ENCODE results near the gene CDC16.

The CDC16 gene

DNA sequence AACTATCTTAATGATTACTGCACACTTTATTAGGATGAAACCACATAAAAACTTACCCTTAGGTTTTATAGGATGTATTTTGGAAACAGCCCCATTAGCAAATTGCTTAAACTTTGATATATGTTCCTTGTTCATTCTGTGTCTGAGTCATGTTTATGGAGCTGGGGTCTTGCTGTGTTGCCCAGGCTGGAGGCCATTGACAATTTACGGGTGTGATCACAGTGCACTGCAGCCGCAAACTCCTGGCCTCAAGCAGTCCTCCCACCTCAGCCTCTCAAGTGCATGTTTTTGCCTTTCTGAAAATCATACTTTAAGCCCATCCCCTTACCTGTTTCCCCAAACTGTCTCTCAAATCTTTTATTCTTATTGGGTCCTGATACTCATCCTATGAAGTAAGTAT lies 74.4 kb downstream of the CDC16 start:
- Histone ChIP-seq H3K9ac (ENCODE audit: low read length) (no peak overlapping the region), H3K27ac (ENCODE audit: low read depth, low read length) (no peak overlapping the region), H3K9me3 (ENCODE audit: low read length) (no peaks in the 10 kb centered on the region)

DNA sequence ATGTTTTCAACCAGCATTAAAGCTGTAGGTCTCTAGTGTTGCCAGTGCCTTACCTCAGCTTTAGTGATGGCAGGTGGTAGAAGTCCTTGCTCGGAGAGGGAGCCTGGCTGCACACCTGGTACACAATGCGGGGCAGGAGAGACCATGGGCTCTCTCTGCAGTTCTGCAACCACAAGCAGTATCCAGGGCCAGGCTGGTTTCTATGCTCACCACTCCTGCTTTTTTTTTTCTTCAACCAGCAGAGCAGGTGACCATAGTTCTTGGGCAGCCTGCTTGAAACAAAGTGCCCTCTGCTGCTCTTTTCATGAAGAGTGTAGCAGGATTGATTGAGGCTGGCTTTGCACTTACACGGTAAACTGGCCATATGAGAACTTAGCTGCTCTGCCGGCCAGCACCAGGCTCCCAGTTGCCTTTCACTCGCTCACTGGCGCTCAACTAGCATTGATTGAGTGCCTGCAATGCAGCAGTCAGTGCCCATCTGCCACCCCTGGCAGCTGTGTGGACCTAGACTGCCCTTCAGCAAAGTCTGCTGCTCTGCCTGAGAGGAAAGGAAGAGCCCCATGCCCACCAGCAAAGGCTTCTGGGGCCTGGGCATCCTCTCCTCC lies 75.2 kb downstream of the CDC16 start:
- H3K9ac ChIP-seq (ENCODE audit: low read length) = no peak overlapping the region

More for the DNA sequence above, 74.4 kb downstream of the CDC16 start:
- no peak overlapping the region for H3K4me3 ChIP-seq (ENCODE audit: low read depth in 1 of 2, low read length in 2 of 2)
- H3K27me3 ChIP-seq (ENCODE audit: control insufficient read depth in 1 of 2, insufficient read depth in 2 of 2, low read length in 2 of 2) = no peaks in the 10 kb centered on the region
- peaks cover 14% of the 10 kb centered on the region for H3K4me1 ChIP-seq (ENCODE audit: insufficient read depth, low read length)
- H3K36me3 ChIP-seq (ENCODE audit: insufficient read depth, low read length) = peaks cover 23% of the 10 kb centered on the region

DNA sequence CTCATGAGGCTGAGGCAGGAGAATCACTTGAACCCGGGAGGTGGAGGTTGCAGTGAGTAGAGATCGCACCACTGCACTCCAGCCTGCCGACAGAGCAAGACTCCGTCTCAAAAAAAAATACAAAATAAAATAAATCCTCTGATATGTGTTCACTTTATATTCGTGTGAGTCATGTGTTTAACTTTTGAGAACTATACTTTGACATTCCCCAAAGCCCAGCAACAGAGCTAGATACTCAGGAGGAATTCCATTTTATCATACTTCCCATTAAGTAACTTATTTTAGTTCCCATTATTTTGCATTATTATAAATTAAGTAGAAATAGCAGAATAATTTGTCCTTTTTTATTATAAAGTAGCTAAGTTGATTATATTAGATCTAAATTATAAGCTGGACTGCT lies 76.3 kb downstream of the CDC16 start:
- Histone ChIP-seq H3K27ac (ENCODE audit: low read depth, low read length) (no peak overlapping the region), H3K9me3 (ENCODE audit: low read length) (no peaks in the 10 kb centered on the region), H3K27me3 (ENCODE audit: control insufficient read depth in 1 of 2, insufficient read depth in 2 of 2, low read length in 2 of 2) (no peaks in the 10 kb centered on the region), H3K4me3 (ENCODE audit: low read depth in 1 of 2, low read length in 2 of 2) (no peak overlapping the region), H3K36me3 (ENCODE audit: insufficient read depth, low read length) (peaks cover 14% of the 10 kb centered on the region), H3K9ac (ENCODE audit: low read length) (no peak overlapping the region), H3K4me1 (ENCODE audit: insufficient read depth, low read length) (peaks cover 24% of the 10 kb centered on the region)

More for the DNA sequence above, 75.2 kb downstream of the CDC16 start:
- Histone ChIP-seq H3K4me1 (ENCODE audit: insufficient read depth, low read length) (peaks cover 15% of the 10 kb centered on the region), H3K4me3 (ENCODE audit: low read depth in 1 of 2, low read length in 2 of 2) (no peak overlapping the region), H3K27ac (ENCODE audit: low read depth, low read length) (no peak overlapping the region), H3K36me3 (ENCODE audit: insufficient read depth, low read length) (peaks cover 17% of the 10 kb centered on the region), H3K27me3 (ENCODE audit: control insufficient read depth in 1 of 2, insufficient read depth in 2 of 2, low read length in 2 of 2) (no peaks in the 10 kb centered on the region), H3K9me3 (ENCODE audit: low read length) (no peaks in the 10 kb centered on the region)

DNA sequence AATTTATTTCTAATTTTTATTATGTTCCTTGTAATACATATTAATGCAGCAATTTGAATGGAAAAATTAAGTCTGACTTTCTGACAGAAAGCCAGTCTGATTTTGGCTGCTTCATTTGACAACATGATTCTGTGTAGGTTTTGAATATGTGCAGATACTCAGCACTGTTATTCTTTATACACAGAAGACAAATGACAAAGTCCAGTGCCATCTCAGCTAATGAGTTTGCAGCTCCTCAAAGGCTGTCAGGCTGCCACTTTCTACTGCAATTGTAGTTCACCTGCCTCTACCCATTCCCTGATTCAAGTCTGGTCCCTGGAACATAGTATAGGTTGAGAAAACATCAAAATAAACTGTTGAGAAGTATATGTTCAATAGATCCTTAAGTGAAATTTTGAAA lies 76.7 kb downstream of the CDC16 start:
- Histone ChIP-seq H3K9ac (ENCODE audit: low read length) (no peak overlapping the region), H3K27ac (ENCODE audit: low read depth, low read length) (no peak overlapping the region), H3K36me3 (ENCODE audit: insufficient read depth, low read length) (peaks cover 12% of the 10 kb centered on the region), H3K9me3 (ENCODE audit: low read length) (no peaks in the 10 kb centered on the region), H3K4me1 (ENCODE audit: insufficient read depth, low read length) (peaks cover 26% of the 10 kb centered on the region), H3K27me3 (ENCODE audit: control insufficient read depth in 1 of 2, insufficient read depth in 2 of 2, low read length in 2 of 2) (no peaks in the 10 kb centered on the region), H3K4me3 (ENCODE audit: low read depth in 1 of 2, low read length in 2 of 2) (no peak overlapping the region)

DNA sequence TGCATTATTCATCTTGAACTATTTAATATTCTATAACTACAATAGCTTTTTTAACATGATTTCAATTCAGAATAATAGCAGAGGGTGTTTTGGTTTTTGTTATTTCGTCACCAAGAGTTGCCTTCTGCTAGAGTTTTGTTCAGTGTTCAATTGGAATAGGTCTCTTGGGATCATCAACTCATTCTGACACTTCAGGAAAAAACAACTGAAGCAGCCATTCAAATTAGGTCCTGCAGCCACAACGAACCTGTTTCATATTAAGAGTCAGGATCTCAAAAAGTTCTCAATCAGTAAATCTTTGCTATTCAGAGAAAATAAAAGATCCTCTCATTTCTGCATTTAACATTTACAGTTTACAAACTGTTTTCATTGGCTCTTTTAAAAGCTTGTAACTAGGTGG lies 77.2 kb downstream of the CDC16 start:
- H3K4me1 ChIP-seq (ENCODE audit: insufficient read depth, low read length) = peaks cover 30% of the 10 kb centered on the region
- peaks cover 7% of the 10 kb centered on the region for H3K36me3 ChIP-seq (ENCODE audit: insufficient read depth, low read length)
- H3K27me3 ChIP-seq (ENCODE audit: control insufficient read depth in 1 of 2, insufficient read depth in 2 of 2, low read length in 2 of 2) = no peaks in the 10 kb centered on the region
- no peaks in the 10 kb centered on the region for H3K9me3 ChIP-seq (ENCODE audit: low read length)
- no peak overlapping the region for H3K27ac ChIP-seq (ENCODE audit: low read depth, low read length)
- H3K9ac ChIP-seq (ENCODE audit: low read length) = no peak overlapping the region
- H3K4me3 ChIP-seq (ENCODE audit: low read depth in 1 of 2, low read length in 2 of 2) = no peak overlapping the region

DNA sequence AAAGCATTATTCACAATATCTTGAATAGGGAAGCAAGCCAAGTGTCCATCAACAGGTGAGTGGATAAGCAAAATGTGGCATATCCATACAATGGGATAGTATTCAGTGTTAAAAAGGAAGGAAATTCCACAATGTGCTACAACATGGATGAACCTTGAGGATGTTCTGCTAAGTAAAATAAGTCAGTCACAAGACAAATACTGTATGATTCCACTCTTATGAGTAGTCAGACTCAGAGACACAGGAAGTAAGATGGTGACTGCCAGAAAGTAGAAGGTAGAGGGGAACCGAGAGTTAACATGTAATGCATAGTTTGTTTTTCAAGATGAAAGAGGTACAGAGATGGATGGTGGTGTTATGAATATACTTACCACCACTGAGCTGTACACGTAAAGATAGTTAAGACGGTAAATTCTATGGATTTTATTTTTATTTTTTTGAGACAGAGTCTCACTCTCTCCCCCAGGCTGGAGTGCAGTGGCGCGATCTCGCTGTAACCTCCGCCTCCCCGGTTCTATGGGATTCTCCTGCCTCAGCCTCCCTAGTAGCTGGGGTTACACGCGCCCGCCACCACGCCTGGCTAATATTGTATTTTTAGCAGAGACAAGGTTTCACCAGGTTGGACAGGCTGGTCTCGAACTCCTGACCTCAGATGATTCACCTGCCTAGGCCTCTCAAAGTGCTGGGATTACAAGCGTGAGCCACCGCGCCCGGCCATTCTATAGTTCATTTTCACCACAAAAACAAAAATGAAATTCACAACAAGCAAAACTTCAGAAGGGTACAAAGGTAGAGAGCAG lies 78.6 kb downstream of the CDC16 start:
- peak overlapping the region; percentile 94 for H3K27ac ChIP-seq (ENCODE audit: low read depth, low read length)
- H3K4me3 ChIP-seq (ENCODE audit: low read depth in 1 of 2, low read length in 2 of 2) = peak overlapping the region; percentile 84
- peak overlapping the region; percentile 87 for H3K9ac ChIP-seq (ENCODE audit: low read length)
- H3K36me3 ChIP-seq (ENCODE audit: insufficient read depth, low read length) = no peaks in the 10 kb centered on the region
- H3K9me3 ChIP-seq (ENCODE audit: low read length) = no peaks in the 10 kb centered on the region
- no peaks in the 10 kb centered on the region for H3K27me3 ChIP-seq (ENCODE audit: control insufficient read depth in 1 of 2, insufficient read depth in 2 of 2, low read length in 2 of 2)
- H3K4me1 ChIP-seq (ENCODE audit: insufficient read depth, low read length) = peaks cover 32% of the 10 kb centered on the region

DNA sequence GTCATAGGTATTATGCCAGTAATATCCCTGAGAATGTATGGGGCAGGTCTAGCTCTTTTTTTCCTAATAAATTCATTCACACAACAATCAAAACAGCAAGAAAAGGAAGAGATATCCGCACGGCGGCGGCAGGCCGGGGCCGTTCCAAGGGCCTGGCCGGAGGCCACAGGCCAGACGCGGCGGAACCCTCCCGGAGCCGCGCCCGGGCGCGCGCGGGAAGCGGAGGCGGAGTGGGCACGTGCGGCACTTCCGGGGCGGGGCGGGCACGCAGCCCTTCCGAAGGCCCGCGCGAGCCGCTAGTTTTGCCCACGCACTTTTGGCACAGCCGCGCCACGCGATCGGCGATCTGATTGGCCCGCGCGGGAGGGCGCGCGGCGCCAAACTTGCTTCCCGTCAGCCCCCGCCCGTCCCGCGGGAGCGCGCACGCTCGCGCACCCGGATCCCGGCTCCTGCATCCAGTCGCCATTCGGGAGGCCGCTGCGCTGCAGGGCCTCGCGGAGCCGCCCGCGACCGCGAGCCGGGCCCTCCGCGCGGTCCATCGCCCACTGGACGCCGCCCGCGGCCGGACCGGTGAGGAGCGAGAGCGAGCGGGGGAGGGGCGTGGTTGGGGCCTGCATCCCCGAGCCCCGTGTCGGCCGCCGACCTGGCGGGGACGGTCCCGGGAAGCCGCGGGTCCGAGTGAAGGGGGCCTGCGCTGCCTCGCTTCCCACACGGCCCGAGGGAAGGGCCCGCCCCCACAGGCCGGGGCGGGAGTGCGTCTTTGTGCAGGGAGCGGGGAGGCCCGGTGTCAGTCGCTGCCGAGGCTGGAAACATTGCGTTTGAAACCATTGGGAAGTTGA lies 79.6 kb downstream of the CDC16 start, which contains the start of gene CHAMP1:
TSS of gene CHAMP1 (plus strand) at position 430 of the 839 bp plus-strand sequence. CDS start 9,340 bp downstream, outside the sequence.
- Histone ChIP-seq H3K36me3 (ENCODE audit: insufficient read depth, low read length) (no peaks in the 10 kb centered on the region), H3K9me3 (ENCODE audit: low read length) (no peaks in the 10 kb centered on the region), H3K4me3 (ENCODE audit: low read depth in 1 of 2, low read length in 2 of 2) (peak within 1 kb of the TSS; percentile 84), H3K9ac (ENCODE audit: low read length) (peak within 1 kb of the TSS; percentile 87), H3K4me1 (ENCODE audit: insufficient read depth, low read length) (peaks cover 40% of the 10 kb centered on the region), H3K27ac (ENCODE audit: low read depth, low read length) (peak within 1 kb of the TSS; percentile 94), H3K27me3 (ENCODE audit: control insufficient read depth in 1 of 2, insufficient read depth in 2 of 2, low read length in 2 of 2) (no peaks in the 10 kb centered on the region)

DNA sequence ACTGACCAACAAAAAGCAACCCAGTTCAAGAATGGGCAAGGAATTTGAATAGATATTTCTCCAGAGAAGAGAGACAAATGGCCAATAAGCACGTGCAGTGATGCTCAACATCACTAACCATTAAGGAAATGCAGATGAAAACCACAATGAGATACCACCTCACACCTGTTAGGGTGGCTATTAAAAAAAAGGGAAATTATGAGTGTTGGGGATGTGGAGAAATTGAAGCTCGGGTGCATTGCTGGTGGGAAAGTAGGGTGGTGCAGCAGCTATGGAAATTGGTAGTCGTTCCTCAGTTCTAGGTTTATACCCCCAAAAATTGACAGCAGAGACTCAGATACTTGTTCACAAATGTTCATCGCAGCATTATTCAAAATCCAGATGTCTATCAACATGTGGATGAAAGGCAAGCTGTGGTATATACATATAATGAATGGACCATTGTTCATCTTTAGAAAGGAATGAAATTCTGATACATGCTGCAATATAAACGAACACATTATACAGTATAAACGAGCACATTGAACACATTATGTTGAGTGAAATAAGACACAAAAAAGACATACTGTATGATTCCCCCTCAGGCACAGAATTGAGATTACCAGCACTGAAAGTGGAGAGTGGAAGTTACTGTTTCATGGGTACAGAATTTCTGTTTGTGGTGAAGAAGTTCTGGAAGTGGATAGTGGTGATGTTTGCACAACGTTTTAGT lies 80.5 kb downstream of the CDC16 start:
- peak overlapping the region; percentile 93 for H3K27ac ChIP-seq (ENCODE audit: low read depth, low read length)
- H3K36me3 ChIP-seq (ENCODE audit: insufficient read depth, low read length) = no peaks in the 10 kb centered on the region
- H3K4me1 ChIP-seq (ENCODE audit: insufficient read depth, low read length) = peaks cover 50% of the 10 kb centered on the region
- peak overlapping the region; percentile 80 for H3K9ac ChIP-seq (ENCODE audit: low read length)
- peak overlapping the region; percentile 84 for H3K4me3 ChIP-seq (ENCODE audit: low read depth in 1 of 2, low read length in 2 of 2)
- H3K27me3 ChIP-seq (ENCODE audit: control insufficient read depth in 1 of 2, insufficient read depth in 2 of 2, low read length in 2 of 2) = no peaks in the 10 kb centered on the region
- H3K9me3 ChIP-seq (ENCODE audit: low read length) = no peaks in the 10 kb centered on the region

DNA sequence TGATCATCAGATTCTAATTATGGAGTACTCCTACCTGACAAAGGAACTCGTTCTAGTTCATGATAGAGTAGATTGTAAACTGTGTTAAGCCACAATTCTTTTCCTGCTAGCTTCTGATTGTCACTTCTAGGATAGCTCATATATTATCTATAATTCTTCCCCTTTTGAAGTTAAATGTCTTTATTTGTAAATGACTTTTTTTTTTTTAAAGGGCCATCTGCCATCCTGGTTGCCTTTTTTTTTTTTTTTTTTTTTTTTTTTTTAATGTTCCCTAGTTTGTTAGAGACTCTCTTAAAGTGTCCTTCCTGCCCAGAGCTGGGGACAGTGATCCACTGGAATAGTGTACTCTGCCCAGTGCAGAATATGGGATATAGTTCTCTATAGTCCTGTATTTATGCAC lies 83.9 kb downstream of the CDC16 start:
- H3K36me3 ChIP-seq (ENCODE audit: insufficient read depth, low read length) = peaks cover 21% of the 10 kb centered on the region
- H3K9ac ChIP-seq (ENCODE audit: low read length) = no peak overlapping the region
- no peaks in the 10 kb centered on the region for H3K9me3 ChIP-seq (ENCODE audit: low read length)
- H3K4me1 ChIP-seq (ENCODE audit: insufficient read depth, low read length) = peaks cover 41% of the 10 kb centered on the region
- no peak overlapping the region for H3K27ac ChIP-seq (ENCODE audit: low read depth, low read length)
- H3K4me3 ChIP-seq (ENCODE audit: low read depth in 1 of 2, low read length in 2 of 2) = no peak overlapping the region
- H3K27me3 ChIP-seq (ENCODE audit: control insufficient read depth in 1 of 2, insufficient read depth in 2 of 2, low read length in 2 of 2) = no peaks in the 10 kb centered on the region

DNA sequence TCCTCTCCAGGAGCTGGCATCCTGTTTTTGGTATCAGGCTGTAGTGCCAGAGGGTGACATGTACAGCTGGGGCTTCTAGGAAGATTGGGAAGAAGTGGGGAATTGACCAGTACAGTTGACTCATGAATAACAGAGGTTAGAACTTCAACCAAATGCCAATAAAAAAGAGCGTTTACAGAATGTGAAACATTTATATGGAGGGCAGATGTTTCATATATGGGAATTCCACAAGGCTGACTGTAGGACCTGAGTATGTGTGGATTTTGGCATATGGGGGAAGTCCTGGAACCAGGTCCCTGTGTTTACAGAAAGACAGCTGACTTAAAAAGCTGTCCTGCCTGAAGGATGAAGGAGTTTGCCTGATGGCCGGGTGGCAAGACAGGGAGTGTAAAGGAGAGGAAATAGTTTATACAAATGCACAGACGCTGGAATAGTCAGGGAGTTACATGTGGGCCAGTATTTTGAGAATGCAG lies 84.8 kb downstream of the CDC16 start:
- Histone ChIP-seq H3K36me3 (ENCODE audit: insufficient read depth, low read length) (peaks cover 30% of the 10 kb centered on the region), H3K9ac (ENCODE audit: low read length) (peak overlapping the region; percentile 5), H3K4me1 (ENCODE audit: insufficient read depth, low read length) (peaks cover 38% of the 10 kb centered on the region), H3K27ac (ENCODE audit: low read depth, low read length) (no peak overlapping the region), H3K9me3 (ENCODE audit: low read length) (no peaks in the 10 kb centered on the region), H3K27me3 (ENCODE audit: control insufficient read depth in 1 of 2, insufficient read depth in 2 of 2, low read length in 2 of 2) (no peaks in the 10 kb centered on the region), H3K4me3 (ENCODE audit: low read depth in 1 of 2, low read length in 2 of 2) (peak overlapping the region in 1 of 2 donors; percentile 26)

Measured in muscle layer of colon (tissue), 2 donors.